ENCODE measurements around the gene ZFAND4.
"Not testable (repeated sequence)": the region's sequence is repeated elsewhere in the genome, so short reads cannot be mapped to it uniquely, and the experiment has no call there.

ZFAND4 gene

GRCh38 chr10:45672181-45673073 lies at the start of gene ZFAND4:
Gene ZFAND4, minus strand, starts transcription at chr10:45672772. Its CDS starts 9,047 bp downstream, at chr10:45663725.
- DNase-seq, result peak; percentile 80

GRCh38 chr10:45721503-45721902 lies 48.9 kb upstream of the ZFAND4 start:
- DNase-seq, result not testable (repeated sequence)

GRCh38 chr10:45717642-45718041 lies 45.1 kb upstream of the ZFAND4 start:
- DNase-seq, result not testable (repeated sequence)

GRCh38 chr10:45717053-45717452 lies 44.5 kb upstream of the ZFAND4 start:
- not testable (repeated sequence) for DNase-seq

GRCh38 chr10:45711223-45711622 lies 38.7 kb upstream of the ZFAND4 start:
- not testable (repeated sequence) for DNase-seq

GRCh38 chr10:45710200-45710796 lies 37.7 kb upstream of the ZFAND4 start:
- DNase-seq, result not testable (repeated sequence)

- not testable (repeated sequence) for DNase-seq
These were observed 5.9 kb upstream of the ZFAND4 start for GRCh38 chr10:45678467-45678866.

- DNase-seq, result no peak
These were observed 2.8 kb upstream of the ZFAND4 start for GRCh38 chr10:45675388-45675787.

- peak; percentile 29 for DNase-seq
These were observed 589 bp upstream of the ZFAND4 start for GRCh38 chr10:45673074-45673648.

GRCh38 chr10:45671300-45671699 lies 1.3 kb downstream of the ZFAND4 start:
- DNase-seq, result not testable (repeated sequence)

GRCh38 chr10:45669897-45670296 lies 2.7 kb downstream of the ZFAND4 start:
- DNase-seq, result not testable (repeated sequence)

GRCh38 chr10:45660876-45661411 lies 11.6 kb downstream of the ZFAND4 start:
- no peak for DNase-seq

GRCh38 chr10:45657033-45657926 lies 15.3 kb downstream of the ZFAND4 start:
- DNase-seq, result no peak

- no peak for DNase-seq
These were observed 17.4 kb downstream of the ZFAND4 start for GRCh38 chr10:45655219-45655618.

- not testable (repeated sequence) for DNase-seq
These were observed 17.8 kb downstream of the ZFAND4 start for GRCh38 chr10:45654753-45655141.

GRCh38 chr10:45653454-45653853 lies 19.1 kb downstream of the ZFAND4 start:
- no peak for DNase-seq

GRCh38 chr10:45652511-45652910 lies 20.1 kb downstream of the ZFAND4 start:
- no peak for DNase-seq

- no peak for DNase-seq
These were observed 23.3 kb downstream of the ZFAND4 start for GRCh38 chr10:45649296-45649695.

- DNase-seq, result no peak
These were observed 25.5 kb downstream of the ZFAND4 start for GRCh38 chr10:45647118-45647517.

- DNase-seq, result no peak
These were observed 26.1 kb downstream of the ZFAND4 start for GRCh38 chr10:45646384-45647050.

GRCh38 chr10:45644527-45644926 lies 28.0 kb downstream of the ZFAND4 start:
- DNase-seq, result no peak

GRCh38 chr10:45640941-45641340 lies 31.6 kb downstream of the ZFAND4 start:
- DNase-seq, result no peak

Data from NCI-H2171 (cell line).